Subcutaneous abdominal adipose tissue (tissue), 5 donors: Measurements from ENCODE around the gene GLTPD2.

Source experiments
- H3K27ac ChIP-seq: one replicate; pipeline ENCODE4 v1.7.0; 2013; ENCODE audit warnings: low read depth, mild to moderate bottlenecking, inconsistent platforms, low read length, moderate library complexity
- H3K27me3 ChIP-seq, 5 donors: one replicate each; pipeline ENCODE4 v1.7.0; 2013; ENCODE audit warnings: low read length in 5 of 5, inconsistent platforms in 1 of 5; ENCODE audit not compliant: control insufficient read depth in 5 of 5, insufficient read depth in 4 of 5
- H3K36me3 ChIP-seq, 5 donors: one replicate each; pipeline ENCODE4 v1.7.0; 2013; ENCODE audit warnings: low read length in 5 of 5; ENCODE audit not compliant: control insufficient read depth in 5 of 5, insufficient read depth in 5 of 5
- H3K4me1 ChIP-seq, 5 donors: one replicate each; pipeline ENCODE4 v1.7.0; 2013; ENCODE audit warnings: low read length in 5 of 5, mild to moderate bottlenecking in 3 of 5, moderate library complexity in 1 of 5; ENCODE audit not compliant: control insufficient read depth in 5 of 5, insufficient read depth in 5 of 5
- H3K4me3 ChIP-seq, 5 donors: one replicate each; pipeline ENCODE4 v1.7.0; 2013; ENCODE audit warnings: low read length in 5 of 5, low read depth in 1 of 5
- H3K9ac ChIP-seq, 5 donors: one replicate each; pipeline ENCODE4 v1.7.0; 2013; ENCODE audit warnings: low read length in 5 of 5, mild to moderate bottlenecking in 4 of 5, moderate library complexity in 3 of 5
- H3K9me3 ChIP-seq, 5 donors: one replicate each; pipeline ENCODE4 v1.7.0; 2013; ENCODE audit warnings: low read length in 5 of 5; ENCODE audit not compliant: control insufficient read depth in 5 of 5
- donor health status: healthy.
- donor health status: healthy.
- donor health status: healthy.
- donor health status: healthy.
- donor health status: healthy.

GLTPD2 gene

GRCh38 chr17:4837471-4838308 is 48.9 kb downstream of the GLTPD2 start:
- Histone ChIP-seq H3K9ac (peak overlapping the region in 1 of 5 donors; percentile 36), H3K27ac (no peak overlapping the region), H3K36me3 (peaks cover 0 to 3% (median 0%) of the 10 kb centered on the region in 5 donors), H3K9me3 (no peaks in the 10 kb centered on the region), H3K4me1 (peaks cover 7 to 48% (median 41%) of the 10 kb centered on the region in 5 donors), H3K4me3 (no peak overlapping the region), H3K27me3 (no peaks in the 10 kb centered on the region)

- H3K36me3 ChIP-seq = peaks cover 0 to 3% (median 0%) of the 10 kb centered on the region in 5 donors
- H3K9me3 ChIP-seq = no peaks in the 10 kb centered on the region
- no peaks in the 10 kb centered on the region for H3K27me3 ChIP-seq
- peaks cover 7 to 48% (median 41%) of the 10 kb centered on the region in 5 donors for H3K4me1 ChIP-seq
- no peak overlapping the region for H3K27ac ChIP-seq
- H3K4me3 ChIP-seq = no peak overlapping the region
- no peak overlapping the region for H3K9ac ChIP-seq
Observed at GRCh38 chr17:4838309-4838785, 49.6 kb downstream of the GLTPD2 start.

GRCh38 chr17:4839221-4839620 is 50.5 kb downstream of the GLTPD2 start:
- H3K4me1 ChIP-seq = peaks cover 3 to 42% (median 33%) of the 10 kb centered on the region in 5 donors
- H3K27ac ChIP-seq = no peak overlapping the region
- peaks cover 0 to 3% (median 0%) of the 10 kb centered on the region in 5 donors for H3K36me3 ChIP-seq
- H3K27me3 ChIP-seq = no peaks in the 10 kb centered on the region
- H3K4me3 ChIP-seq = no peak overlapping the region
- no peaks in the 10 kb centered on the region for H3K9me3 ChIP-seq
- H3K9ac ChIP-seq = no peak overlapping the region
